ENCODE results near the gene PRDM5. TPM values are rescaled to one million over a fixed set of nuclear protein-coding genes. Genes with fewer than 3 reads are reported as not detected.

The PRDM5 gene
- total RNA-seq, 6 donors from 2014 or later, result 8.0 to 28.3 (median 18.9) TPM

- 54 to 58% methylated on average over 5 of the region's 5 CpGs for WGBS, 2 donors
- H3K36me3 ChIP-seq, result no peaks in the 10 kb centered on the region
- no peak for ATAC-seq (ENCODE audit: low FRiP score in 2 of 2)
- no peak overlapping the region for H3K27ac ChIP-seq
- no peak for DNase-seq
- TF ChIP-seq CTCF (IDR thresholded peaks at IDR 0.05) (no peak), POLR2A (IDR thresholded peaks at IDR 0.05) (no peak), POLR2AphosphoS5 (IDR thresholded peaks at IDR 0.05) (no peak), EP300 (IDR thresholded peaks at IDR 0.05) (no peak)
- H3K4me3 ChIP-seq, result no peak overlapping the region
- peaks cover 0 to 4% (median 2%) of the 10 kb centered on the region in 4 donors for H3K4me1 ChIP-seq
- H3K9me3 ChIP-seq, result no peaks in the 10 kb centered on the region
- H3K27me3 ChIP-seq, result no peaks in the 10 kb centered on the region
Measured at GRCh38 chr4:120869613-120870278, 52.8 kb downstream of the PRDM5 start.

GRCh38 chr4:120867506-120867905, 55.0 kb downstream of the PRDM5 start:
- no peak for TF ChIP-seq EP300 (IDR thresholded peaks at IDR 0.05)
- no peak for TF ChIP-seq POLR2A (IDR thresholded peaks at IDR 0.05)
- no peak for TF ChIP-seq POLR2AphosphoS5 (IDR thresholded peaks at IDR 0.05)
- TF ChIP-seq CTCF (IDR thresholded peaks at IDR 0.05), result no peak
- Histone ChIP-seq H3K27ac (no peak overlapping the region), H3K4me1 (peaks cover 0 to 4% (median 2%) of the 10 kb centered on the region in 4 donors), H3K27me3 (no peaks in the 10 kb centered on the region), H3K36me3 (no peaks in the 10 kb centered on the region), H3K9me3 (no peaks in the 10 kb centered on the region), H3K4me3 (no peak overlapping the region)
- ATAC-seq (ENCODE audit: low FRiP score in 2 of 2), result no peak
- no peak for DNase-seq

- ATAC-seq (ENCODE audit: low FRiP score in 2 of 2), result no peak
- TF ChIP-seq POLR2AphosphoS5 (IDR thresholded peaks at IDR 0.05) (no peak), EP300 (IDR thresholded peaks at IDR 0.05) (no peak), POLR2A (IDR thresholded peaks at IDR 0.05) (no peak), CTCF (IDR thresholded peaks at IDR 0.05) (no peak)
- Histone ChIP-seq H3K4me1 (peaks cover 0 to 4% (median 2%) of the 10 kb centered on the region in 4 donors), H3K27ac (no peak overlapping the region), H3K36me3 (no peaks in the 10 kb centered on the region), H3K9me3 (no peaks in the 10 kb centered on the region), H3K27me3 (no peaks in the 10 kb centered on the region), H3K4me3 (no peak overlapping the region)
- WGBS, 2 donors, result 72 to 80% methylated on average over 1 of the region's 1 CpG
- DNase-seq, result no peak
Measured at GRCh38 chr4:120865985-120866384, 56.5 kb downstream of the PRDM5 start.

- H3K4me3 ChIP-seq, result no peak overlapping the region
- H3K4me1 ChIP-seq, result peaks cover 0 to 4% (median 2%) of the 10 kb centered on the region in 4 donors
- no peak overlapping the region for H3K27ac ChIP-seq
- WGBS, 2 donors, result 79 to 80% methylated on average over 2 of the region's 2 CpGs
- H3K9me3 ChIP-seq, result no peaks in the 10 kb centered on the region
- ATAC-seq (ENCODE audit: low FRiP score in 2 of 2) (no peak), DNase-seq (no peak)
- TF ChIP-seq CTCF (IDR thresholded peaks at IDR 0.05), result no peak
- TF ChIP-seq POLR2A (IDR thresholded peaks at IDR 0.05), result no peak
- no peak for TF ChIP-seq EP300 (IDR thresholded peaks at IDR 0.05)
- no peak for TF ChIP-seq POLR2AphosphoS5 (IDR thresholded peaks at IDR 0.05)
- H3K27me3 ChIP-seq, result no peaks in the 10 kb centered on the region
- H3K36me3 ChIP-seq, result no peaks in the 10 kb centered on the region
Measured at GRCh38 chr4:120864969-120865368, 57.6 kb downstream of the PRDM5 start.

GRCh38 chr4:120862432-120862831, 60.1 kb downstream of the PRDM5 start:
- Histone ChIP-seq H3K4me1 (no peaks in the 10 kb centered on the region), H3K27me3 (no peaks in the 10 kb centered on the region), H3K36me3 (no peaks in the 10 kb centered on the region), H3K27ac (no peak overlapping the region), H3K9me3 (no peaks in the 10 kb centered on the region), H3K4me3 (no peak overlapping the region)
- no peak for ATAC-seq (ENCODE audit: low FRiP score in 2 of 2)
- DNase-seq, result no peak
- TF ChIP-seq POLR2A (IDR thresholded peaks at IDR 0.05) (no peak), EP300 (IDR thresholded peaks at IDR 0.05) (no peak), POLR2AphosphoS5 (IDR thresholded peaks at IDR 0.05) (no peak), CTCF (IDR thresholded peaks at IDR 0.05) (no peak)
- WGBS, 2 donors, result 84% methylated on average over 2 of the region's 2 CpGs
